ENCODE data around the gene MEIOSIN.
"Not testable (repeated sequence)": the region's sequence is repeated elsewhere in the genome, so short reads cannot be mapped to it uniquely, and the experiment has no call there.

The MEIOSIN gene

DNA sequence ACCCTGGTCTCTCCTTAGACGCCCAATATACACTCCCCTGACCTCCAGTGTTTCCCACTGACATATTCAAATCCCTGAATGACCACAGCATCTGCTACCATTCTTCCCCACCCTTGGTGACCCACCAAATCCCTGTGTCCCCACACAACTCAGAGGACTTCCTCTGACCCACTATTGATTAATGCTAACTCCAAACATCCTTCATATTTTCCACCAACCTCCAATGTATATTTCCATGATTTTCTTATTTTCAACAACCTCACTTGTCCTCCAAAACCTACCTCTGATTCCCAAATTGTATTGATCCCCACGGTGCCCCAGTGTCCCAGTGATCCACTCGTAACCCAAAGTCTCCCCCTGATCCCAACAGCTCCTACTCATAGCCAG, 59.9 kb downstream of the MEIOSIN start:
- Mint-ChIP-seq H3K27ac (peak overlapping the region; percentile 59 to 62), H3K4me1 (peaks cover 33% of the 10 kb centered on the region), H3K4me3 (peak overlapping the region; percentile 39 to 82), H3K9me3 (no peaks in the 10 kb centered on the region), H3K27me3 (peaks cover 65% of the 10 kb centered on the region)
- DNase-seq (no peak), ATAC-seq (no peak)

DNA sequence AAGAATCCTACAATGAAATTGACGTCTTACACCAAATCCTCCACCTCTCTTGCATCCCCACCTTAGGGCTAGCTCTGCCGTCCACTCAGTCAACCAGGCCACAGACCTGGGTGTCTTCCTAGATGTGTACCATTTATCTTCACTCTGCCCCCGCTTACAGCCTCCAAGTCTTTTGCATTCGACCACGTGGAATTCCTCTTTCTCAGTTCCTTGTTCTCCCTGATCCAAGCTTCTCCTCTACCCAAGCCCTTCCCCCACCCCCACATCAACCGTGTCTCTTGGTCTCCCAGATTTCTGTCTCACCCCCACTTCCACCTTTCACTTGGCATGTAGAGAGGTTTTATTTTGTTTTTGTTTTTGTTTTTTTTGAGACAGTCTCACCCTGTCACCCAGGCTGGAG, 60.6 kb downstream of the MEIOSIN start:
- Mint-ChIP-seq H3K27ac (peak overlapping the region in 1 of 2 donors; percentile 34), H3K4me1 (peaks cover 38% of the 10 kb centered on the region), H3K27me3 (peaks cover 65% of the 10 kb centered on the region), H3K4me3 (no peak overlapping the region), H3K9me3 (no peaks in the 10 kb centered on the region)
- DNase-seq (no peak), ATAC-seq (no peak)

DNA sequence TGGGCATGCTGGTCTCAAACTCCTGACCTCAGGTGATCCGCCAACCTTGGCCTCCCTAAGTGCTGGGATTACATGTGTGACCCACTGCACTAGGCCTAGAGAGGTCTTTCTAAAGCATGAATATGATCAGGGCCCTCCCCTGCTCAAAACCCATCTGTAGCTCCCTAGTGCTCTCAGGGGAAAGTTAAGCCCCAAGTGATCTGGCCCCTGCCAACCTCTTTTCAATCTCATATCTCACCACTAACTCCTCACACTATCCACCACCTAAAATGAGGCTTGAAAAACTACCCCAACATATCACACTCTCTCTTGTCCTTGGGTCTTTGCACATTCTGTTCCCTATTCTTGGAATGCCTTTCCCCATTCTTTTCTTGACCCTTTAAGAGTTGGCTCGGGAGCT, 61.4 kb downstream of the MEIOSIN start:
- peaks cover 67% of the 10 kb centered on the region for H3K27me3 Mint-ChIP-seq
- H3K27ac Mint-ChIP-seq: no peak overlapping the region
- ATAC-seq: no peak
- H3K4me3 Mint-ChIP-seq: no peak overlapping the region
- H3K9me3 Mint-ChIP-seq: no peaks in the 10 kb centered on the region
- no peak for DNase-seq
- H3K4me1 Mint-ChIP-seq: peaks cover 42% of the 10 kb centered on the region

DNA sequence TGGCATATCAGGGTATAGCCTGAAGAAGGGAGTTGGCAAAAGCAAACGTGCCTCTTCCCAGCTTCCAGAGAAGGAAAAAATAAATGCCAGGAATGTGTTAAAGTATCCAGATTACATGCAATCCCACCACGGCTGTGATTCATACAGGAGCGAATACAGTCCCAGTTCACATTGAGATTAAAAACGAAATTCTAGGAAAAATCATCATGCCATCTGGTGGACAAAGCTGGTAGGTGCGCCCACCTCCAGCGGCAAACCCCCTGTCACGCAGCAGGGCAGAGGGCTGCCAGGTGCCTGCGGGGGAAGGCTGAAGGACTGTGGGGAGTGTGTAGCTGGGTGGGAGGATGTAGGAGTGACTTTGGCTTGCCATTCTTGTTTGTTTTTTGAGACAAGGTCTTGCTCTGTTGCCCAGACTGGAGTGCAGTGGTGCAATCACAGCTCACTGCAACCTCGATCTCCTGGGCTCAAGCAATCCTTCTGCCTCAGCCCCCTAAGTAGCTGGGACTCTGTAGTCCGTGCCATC, 65.8 kb downstream of the MEIOSIN start:
- H3K4me1 Mint-ChIP-seq: peaks cover 10% of the 10 kb centered on the region
- peaks cover 87% of the 10 kb centered on the region for H3K27me3 Mint-ChIP-seq
- H3K4me3 Mint-ChIP-seq: no peak overlapping the region
- H3K9me3 Mint-ChIP-seq: no peaks in the 10 kb centered on the region
- DNase-seq (peak; percentile 52 to 53), ATAC-seq (peak; percentile 79)
- no peak overlapping the region for H3K27ac Mint-ChIP-seq

DNA sequence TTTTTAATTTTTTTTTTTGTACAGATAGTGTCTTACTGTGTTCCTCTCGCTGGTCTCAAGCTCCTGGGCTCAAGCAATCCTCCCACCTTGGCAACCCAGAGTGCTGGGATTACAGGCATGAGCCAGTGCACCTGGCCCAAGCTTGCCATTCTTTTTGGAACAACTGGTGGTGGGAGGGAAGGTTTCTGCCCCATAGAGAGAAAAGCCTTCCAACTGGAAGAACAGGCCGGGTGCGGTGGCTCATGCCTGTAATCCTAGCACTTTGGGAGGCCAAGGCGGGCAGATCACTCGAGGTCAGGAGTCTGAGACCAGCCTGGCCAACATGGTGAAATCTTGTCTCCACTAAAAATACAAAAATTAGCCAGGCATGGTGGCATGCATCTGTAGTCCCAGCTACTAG, 66.3 kb downstream of the MEIOSIN start:
- ATAC-seq, H3K27ac Mint-ChIP-seq, DNase-seq, H3K4me3 Mint-ChIP-seq, H3K4me1 Mint-ChIP-seq, H3K9me3 Mint-ChIP-seq: not testable (repeated sequence)
- peaks cover 82% of the 10 kb centered on the region for H3K27me3 Mint-ChIP-seq

DNA sequence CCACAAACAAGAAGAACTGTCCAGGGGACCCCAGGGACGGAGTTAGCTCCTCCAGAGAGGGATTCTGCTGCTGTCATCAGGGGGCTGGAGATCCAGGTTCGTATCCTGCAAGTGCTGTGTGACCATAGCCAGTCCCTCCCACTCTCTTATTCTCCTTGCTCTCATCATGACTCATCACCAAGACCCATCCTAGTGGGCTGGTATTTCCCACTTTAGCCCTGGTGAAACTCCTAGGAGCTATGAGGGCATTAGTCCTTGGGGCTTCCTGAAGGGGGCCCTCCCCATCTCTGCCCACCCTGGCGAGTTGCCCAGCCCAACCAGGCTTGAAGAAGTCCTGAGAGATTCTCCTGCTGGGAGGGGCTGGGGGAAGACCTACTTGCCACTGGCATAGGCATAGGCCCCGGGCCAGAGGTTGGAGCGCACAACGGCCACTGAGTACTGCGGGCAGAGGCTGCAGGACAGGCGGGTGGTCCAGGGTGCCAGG, 66.9 kb downstream of the MEIOSIN start:
- Mint-ChIP-seq H3K4me1 (peaks cover 9% of the 10 kb centered on the region), H3K4me3 (no peak overlapping the region), H3K27me3 (peaks cover 76% of the 10 kb centered on the region), H3K9me3 (no peaks in the 10 kb centered on the region), H3K27ac (no peak overlapping the region)
- ATAC-seq (no peak), DNase-seq (no peak)

DNA sequence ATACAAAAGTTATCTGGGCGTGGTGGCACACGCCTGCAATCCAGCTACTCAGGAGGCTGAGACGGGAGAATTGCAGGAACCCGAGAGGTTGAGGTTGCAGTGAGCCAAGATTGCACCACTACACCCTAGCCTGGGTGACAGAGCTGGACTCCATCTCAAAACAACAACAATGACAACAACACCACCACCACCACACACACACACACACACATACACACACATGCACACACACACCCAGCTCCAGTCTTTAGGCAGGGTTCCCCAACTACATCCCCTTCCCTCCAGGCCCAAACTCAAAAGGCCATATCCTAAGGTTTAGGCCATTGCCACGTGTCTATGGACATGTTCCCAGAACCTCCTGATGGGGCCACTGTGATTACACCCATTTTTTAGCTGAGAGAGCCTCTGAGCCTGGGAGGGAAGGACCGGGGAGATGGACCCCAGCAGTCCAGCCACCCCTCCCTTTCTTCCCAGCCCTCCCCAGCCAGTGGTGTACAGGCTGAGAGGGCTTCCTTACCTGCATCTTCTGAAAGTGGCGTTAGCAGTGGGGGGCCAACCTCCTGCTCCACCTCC, 68.5 kb downstream of the MEIOSIN start:
- Mint-ChIP-seq H3K27me3 (peaks cover 71% of the 10 kb centered on the region), H3K4me1 (peaks cover 9% of the 10 kb centered on the region), H3K27ac (no peak overlapping the region), H3K9me3 (no peaks in the 10 kb centered on the region), H3K4me3 (no peak overlapping the region)
- DNase-seq (no peak), ATAC-seq (no peak)

DNA sequence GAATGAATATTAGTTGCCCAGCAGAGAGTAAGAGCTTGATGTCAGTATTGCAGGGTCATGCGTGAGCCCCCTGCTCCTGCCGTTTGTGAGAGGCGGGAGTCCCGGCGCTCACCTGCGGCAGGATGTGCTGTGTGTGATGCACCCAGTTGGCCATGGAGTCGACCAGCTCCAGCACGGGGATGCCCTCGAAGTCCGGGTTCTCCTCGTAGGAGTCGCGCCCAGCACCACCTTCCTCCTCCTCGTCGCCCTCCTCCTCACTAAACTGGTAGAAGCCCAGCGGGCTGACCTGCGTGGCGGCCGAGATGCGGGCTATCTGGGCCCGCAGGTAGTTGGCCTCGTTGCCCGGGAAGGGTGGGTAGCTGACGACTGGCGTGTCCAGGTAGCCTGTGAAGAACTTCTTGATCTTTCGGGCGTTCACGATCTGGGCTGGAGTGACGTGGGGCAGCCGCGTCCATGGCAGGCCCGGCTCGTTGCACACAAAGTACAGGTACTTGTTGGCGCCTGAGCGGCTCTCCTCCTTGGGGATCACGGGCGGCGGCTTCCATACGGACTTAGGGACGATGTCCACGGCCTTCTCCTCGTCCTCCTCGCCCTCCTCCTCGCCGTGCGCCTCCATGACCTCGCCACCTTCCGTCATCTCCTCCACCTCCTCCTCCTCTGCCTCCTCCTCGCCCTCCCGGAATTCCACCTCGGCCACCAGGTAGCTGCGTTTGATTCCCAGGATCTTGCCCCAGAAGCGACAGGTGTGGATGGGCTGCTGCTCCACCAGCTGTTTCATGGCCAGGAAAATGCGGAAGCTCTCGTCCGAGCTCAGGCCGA, 71.1 kb downstream of the MEIOSIN start:
- no peak for ATAC-seq
- no peak overlapping the region for H3K4me3 Mint-ChIP-seq
- DNase-seq: no peak

DNA sequence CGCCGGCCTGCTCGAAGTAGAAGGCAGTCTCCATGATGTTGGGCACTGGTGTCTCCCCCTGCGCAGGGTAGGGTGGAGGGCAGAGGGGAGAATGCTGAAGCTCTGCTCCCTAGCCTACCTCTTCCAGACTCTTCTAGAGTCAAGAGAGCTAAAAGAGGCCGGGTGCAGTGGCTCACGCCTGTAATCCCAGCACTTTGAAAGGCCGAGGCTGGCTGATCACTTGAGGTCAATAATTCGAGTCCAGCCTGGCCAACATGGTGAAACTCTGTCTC, 71.7 kb downstream of the MEIOSIN start:
- no peak for DNase-seq
- Mint-ChIP-seq H3K4me3 (no peak overlapping the region), H3K27ac (no peak overlapping the region), H3K27me3 (peaks cover 40% of the 10 kb centered on the region), H3K4me1 (peaks cover 8% of the 10 kb centered on the region), H3K9me3 (no peaks in the 10 kb centered on the region)
- no peak for ATAC-seq

More for the DNA sequence above, 71.1 kb downstream of the MEIOSIN start:
- H3K4me1 Mint-ChIP-seq: peaks cover 2% of the 10 kb centered on the region
- H3K9me3 Mint-ChIP-seq: no peaks in the 10 kb centered on the region
- no peak overlapping the region for H3K27ac Mint-ChIP-seq
- peaks cover 46% of the 10 kb centered on the region for H3K27me3 Mint-ChIP-seq

DNA sequence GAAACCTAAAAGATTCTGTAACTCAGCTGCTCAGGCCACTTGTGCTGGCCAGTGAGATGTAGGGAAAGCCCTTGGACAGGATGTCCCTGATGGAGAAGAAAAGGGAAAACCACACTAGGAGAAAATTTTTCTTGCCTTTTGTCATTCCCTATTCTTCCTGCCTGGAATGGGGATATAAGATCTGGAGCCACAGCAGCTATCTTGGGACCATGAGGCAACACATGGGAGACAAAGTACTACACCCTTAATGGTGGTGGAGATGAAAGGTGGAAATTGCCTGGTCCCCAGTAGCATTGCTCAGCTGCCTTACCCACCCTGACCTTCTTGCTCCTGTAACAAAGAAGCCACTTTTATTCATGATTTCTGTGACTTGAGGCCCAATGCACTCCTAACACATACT, 72.5 kb downstream of the MEIOSIN start:
- no peaks in the 10 kb centered on the region for H3K9me3 Mint-ChIP-seq
- no peak for ATAC-seq
- peaks cover 8% of the 10 kb centered on the region for H3K4me1 Mint-ChIP-seq
- DNase-seq: no peak
- H3K27ac Mint-ChIP-seq: peak overlapping the region in 1 of 2 donors; percentile 24
- H3K27me3 Mint-ChIP-seq: peaks cover 34% of the 10 kb centered on the region
- H3K4me3 Mint-ChIP-seq: no peak overlapping the region

DNA sequence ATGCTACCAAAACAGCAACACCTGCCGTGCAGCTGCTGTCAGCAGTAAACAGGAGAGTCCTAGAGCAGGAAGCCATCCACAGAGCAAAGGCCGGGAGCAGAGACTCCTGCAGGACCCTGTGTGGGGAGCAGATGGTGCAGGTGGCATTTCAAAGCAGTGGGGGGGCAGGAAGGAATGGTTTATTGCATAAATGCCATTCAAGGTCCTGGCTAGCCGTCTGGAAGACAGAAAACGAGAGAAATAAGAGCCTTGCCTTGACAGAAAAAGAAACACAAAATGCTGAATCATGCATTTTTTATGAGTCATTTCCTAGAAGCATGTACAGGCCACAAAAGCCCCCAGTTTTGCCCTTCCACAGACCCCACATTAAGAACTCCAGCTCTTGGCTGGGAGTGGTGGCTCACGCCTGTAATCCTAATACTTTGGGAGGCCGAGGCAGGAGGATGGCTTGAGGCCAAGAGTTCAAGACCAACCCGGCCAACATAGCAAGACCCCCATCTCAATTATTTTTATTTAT, 76.5 kb downstream of the MEIOSIN start:
- Mint-ChIP-seq H3K4me3 (peak overlapping the region in 1 of 2 donors; percentile 37), H3K27me3 (peaks cover 47% of the 10 kb centered on the region), H3K9me3 (no peaks in the 10 kb centered on the region), H3K4me1 (peaks cover 8% of the 10 kb centered on the region), H3K27ac (peak overlapping the region in 1 of 2 donors; percentile 29)
- ATAC-seq (peak; percentile 39), DNase-seq (no peak)

DNA sequence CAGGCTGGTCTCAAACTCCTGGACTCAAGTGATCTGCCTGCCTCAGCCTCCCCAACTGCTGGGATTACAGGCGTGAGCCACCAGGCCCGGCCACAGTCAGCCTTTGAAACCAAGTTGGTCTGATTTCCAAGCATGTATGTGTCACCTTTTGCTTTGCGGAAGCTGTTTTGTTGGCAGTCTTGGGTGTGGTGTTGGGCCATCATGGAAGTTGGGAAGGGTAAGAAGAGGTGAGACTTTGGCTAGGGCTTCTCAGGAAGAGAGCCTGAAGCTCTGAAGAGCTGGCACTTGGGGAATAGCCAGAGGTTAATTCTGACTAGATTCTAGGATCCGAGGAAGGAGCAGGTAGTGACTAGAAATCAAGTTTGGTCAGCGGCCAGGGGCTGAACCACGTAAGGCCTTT, 79.1 kb downstream of the MEIOSIN start:
- H3K4me1 Mint-ChIP-seq: peaks cover 25% of the 10 kb centered on the region
- no peaks in the 10 kb centered on the region for H3K9me3 Mint-ChIP-seq
- no peak overlapping the region for H3K4me3 Mint-ChIP-seq

More for the DNA sequence above, 79.1 kb downstream of the MEIOSIN start:
- no peak for DNase-seq
- no peak for ATAC-seq
- Mint-ChIP-seq H3K27me3 (peaks cover 45% of the 10 kb centered on the region), H3K27ac (peak overlapping the region in 1 of 2 donors; percentile 53)
